Measurements from ENCODE around the gene TMEM253.

Gene TMEM253

GRCh38 chr14:21089877-21090193, 11.0 kb upstream of the TMEM253 start:
- no peaks in the 10 kb centered on the region for H3K9me2 ChIP-seq (replicated peaks; ENCODE audit: insufficient read depth, low read length)
- H4K20me1 ChIP-seq (ENCODE audit: low read depth, low read length) = no peaks in the 10 kb centered on the region
- no peaks in the 10 kb centered on the region for H3K79me2 ChIP-seq (ENCODE audit: insufficient read depth, low read length)
- no peaks in the 10 kb centered on the region for H3F3A ChIP-seq (ENCODE audit: insufficient read depth)
- H3K27ac ChIP-seq (ENCODE audit: low read depth, low read length) = no peak overlapping the region
- H3K9me3 ChIP-seq (ENCODE audit: insufficient read depth, low read length) = no peaks in the 10 kb centered on the region
- no peaks in the 10 kb centered on the region for H3K27me3 ChIP-seq (ENCODE audit: low read length)
- no peak for TF ChIP-seq CTCF (IDR thresholded peaks at IDR 0.05; ENCODE audit: insufficient read depth, low read length, poor library complexity, severe bottlenecking)
- TF ChIP-seq EZH2phosphoT487 (conservative IDR thresholded peaks at IDR 0.05; ENCODE audit: low read length) = no peak
- H3K4me3 ChIP-seq (ENCODE audit: insufficient read depth, low read length, poor library complexity, severe bottlenecking) = no peak overlapping the region
- H3K4me2 ChIP-seq (ENCODE audit: low read depth, low read length, poor library complexity, severe bottlenecking) = no peak overlapping the region
- no peaks in the 10 kb centered on the region for H3K36me3 ChIP-seq (ENCODE audit: low read length)
- no peak overlapping the region for H3K9ac ChIP-seq (ENCODE audit: low read length)
- no peak overlapping the region for H2AFZ ChIP-seq (ENCODE audit: low read depth, low read length, severe bottlenecking)

- no peaks in the 10 kb centered on the region for H3K27me3 ChIP-seq (ENCODE audit: low read length)
- H3K4me2 ChIP-seq (ENCODE audit: low read depth, low read length, poor library complexity, severe bottlenecking) = no peak overlapping the region
- H2AFZ ChIP-seq (ENCODE audit: low read depth, low read length, severe bottlenecking) = no peak overlapping the region
- H3K4me3 ChIP-seq (ENCODE audit: insufficient read depth, low read length, poor library complexity, severe bottlenecking) = no peak overlapping the region
- no peak overlapping the region for H3K9ac ChIP-seq (ENCODE audit: low read length)
- no peaks in the 10 kb centered on the region for H3K9me3 ChIP-seq (ENCODE audit: insufficient read depth, low read length)
- peak; percentile 28 for TF ChIP-seq CTCF (IDR thresholded peaks at IDR 0.05; ENCODE audit: insufficient read depth, low read length, poor library complexity, severe bottlenecking)
- no peak for TF ChIP-seq EZH2phosphoT487 (conservative IDR thresholded peaks at IDR 0.05; ENCODE audit: low read length)
- no peaks in the 10 kb centered on the region for H3F3A ChIP-seq (ENCODE audit: insufficient read depth)
- H4K20me1 ChIP-seq (ENCODE audit: low read depth, low read length) = no peaks in the 10 kb centered on the region
- no peaks in the 10 kb centered on the region for H3K9me2 ChIP-seq (replicated peaks; ENCODE audit: insufficient read depth, low read length)
- no peak overlapping the region for H3K27ac ChIP-seq (ENCODE audit: low read depth, low read length)
- H3K36me3 ChIP-seq (ENCODE audit: low read length) = no peaks in the 10 kb centered on the region
- H3K79me2 ChIP-seq (ENCODE audit: insufficient read depth, low read length) = no peaks in the 10 kb centered on the region
These were observed 10.5 kb upstream of the TMEM253 start for GRCh38 chr14:21090194-21090939.

- H3K27me3 ChIP-seq (ENCODE audit: low read length) = no peaks in the 10 kb centered on the region
- TF ChIP-seq CTCF (IDR thresholded peaks at IDR 0.05; ENCODE audit: insufficient read depth, low read length, poor library complexity, severe bottlenecking) = no peak
- no peak for TF ChIP-seq EZH2phosphoT487 (conservative IDR thresholded peaks at IDR 0.05; ENCODE audit: low read length)
- H3K27ac ChIP-seq (ENCODE audit: low read depth, low read length) = no peak overlapping the region
- no peak overlapping the region for H3K4me2 ChIP-seq (ENCODE audit: low read depth, low read length, poor library complexity, severe bottlenecking)
- H3K9me3 ChIP-seq (ENCODE audit: insufficient read depth, low read length) = no peaks in the 10 kb centered on the region
- no peaks in the 10 kb centered on the region for H4K20me1 ChIP-seq (ENCODE audit: low read depth, low read length)
- H3K9me2 ChIP-seq (replicated peaks; ENCODE audit: insufficient read depth, low read length) = no peaks in the 10 kb centered on the region
- no peak overlapping the region for H2AFZ ChIP-seq (ENCODE audit: low read depth, low read length, severe bottlenecking)
- H3F3A ChIP-seq (ENCODE audit: insufficient read depth) = no peaks in the 10 kb centered on the region
- no peaks in the 10 kb centered on the region for H3K79me2 ChIP-seq (ENCODE audit: insufficient read depth, low read length)
- no peak overlapping the region for H3K4me3 ChIP-seq (ENCODE audit: insufficient read depth, low read length, poor library complexity, severe bottlenecking)
- no peaks in the 10 kb centered on the region for H3K36me3 ChIP-seq (ENCODE audit: low read length)
- H3K9ac ChIP-seq (ENCODE audit: low read length) = no peak overlapping the region
These were observed 9.8 kb upstream of the TMEM253 start for GRCh38 chr14:21090940-21091663.

Measured in SU-DHL-6 (cell line).